Bone marrow (tissue), 2 donors: Measurements from ENCODE around the gene NCL.
"Not testable (repeated sequence)": the region's sequence is repeated elsewhere in the genome, so short reads cannot be mapped to it uniquely, and the experiment has no call there.

Experiments used
- DNase-seq, 2 donors: peaks; one replicate each; lab custom pipeline; 2025; lab: John Stamatoyannopoulos, UW

The NCL gene

GRCh38 chr2:231467613-231468530 is 3.6 kb upstream of the NCL start:
- no peak for DNase-seq

- no peak for DNase-seq
Observed at GRCh38 chr2:231467016-231467545, 2.8 kb upstream of the NCL start.

GRCh38 chr2:231464576-231465540 is 574 bp upstream of the NCL start:
- no peak for DNase-seq

- DNase-seq = no peak
Observed at GRCh38 chr2:231462729-231463465, 1.4 kb downstream of the NCL start.

- no peak for DNase-seq
Observed at GRCh38 chr2:231461516-231461971, 2.7 kb downstream of the NCL start.

GRCh38 chr2:231460841-231461240 is 3.4 kb downstream of the NCL start:
- not testable (repeated sequence) for DNase-seq

GRCh38 chr2:231460073-231460835 is 4.0 kb downstream of the NCL start:
- DNase-seq = no peak

GRCh38 chr2:231458368-231458767 is 5.9 kb downstream of the NCL start:
- DNase-seq = no peak

- DNase-seq = no peak
Observed at GRCh38 chr2:231457101-231457500, 7.2 kb downstream of the NCL start.

- no peak for DNase-seq
Observed at GRCh38 chr2:231456295-231457004, 7.8 kb downstream of the NCL start.

- DNase-seq = no peak
Observed at GRCh38 chr2:231455890-231456289, 8.4 kb downstream of the NCL start.

- DNase-seq = no peak
Observed at GRCh38 chr2:231455222-231455621, 9.1 kb downstream of the NCL start.

- no peak for DNase-seq
Observed at GRCh38 chr2:231454361-231454791, 9.9 kb downstream of the NCL start.

- DNase-seq = no peak
Observed at GRCh38 chr2:231452799-231453508, 11.3 kb downstream of the NCL start.

GRCh38 chr2:231450548-231450989 is 13.7 kb downstream of the NCL start:
- DNase-seq = no peak

- DNase-seq = no peak
Observed at GRCh38 chr2:231449503-231450054, 14.7 kb downstream of the NCL start.

GRCh38 chr2:231436957-231437356 is 27.3 kb downstream of the NCL start:
- DNase-seq = no peak

GRCh38 chr2:231433990-231434389 is 30.3 kb downstream of the NCL start:
- DNase-seq = no peak

- DNase-seq = no peak
Observed at GRCh38 chr2:231431606-231432005, 32.7 kb downstream of the NCL start.
